Endometrium (tissue), 2 donors: ENCODE measurements around the gene SELENOM.

Experiments used
- FAIRE-seq: peaks from 2 replicates; lab custom pipeline; 2012; peaks lifted over from hg19 to GRCh38; lab: Jason Lieb, UNC
- donor health status: control.
- donor health status: control.

The SELENOM gene

DNA sequence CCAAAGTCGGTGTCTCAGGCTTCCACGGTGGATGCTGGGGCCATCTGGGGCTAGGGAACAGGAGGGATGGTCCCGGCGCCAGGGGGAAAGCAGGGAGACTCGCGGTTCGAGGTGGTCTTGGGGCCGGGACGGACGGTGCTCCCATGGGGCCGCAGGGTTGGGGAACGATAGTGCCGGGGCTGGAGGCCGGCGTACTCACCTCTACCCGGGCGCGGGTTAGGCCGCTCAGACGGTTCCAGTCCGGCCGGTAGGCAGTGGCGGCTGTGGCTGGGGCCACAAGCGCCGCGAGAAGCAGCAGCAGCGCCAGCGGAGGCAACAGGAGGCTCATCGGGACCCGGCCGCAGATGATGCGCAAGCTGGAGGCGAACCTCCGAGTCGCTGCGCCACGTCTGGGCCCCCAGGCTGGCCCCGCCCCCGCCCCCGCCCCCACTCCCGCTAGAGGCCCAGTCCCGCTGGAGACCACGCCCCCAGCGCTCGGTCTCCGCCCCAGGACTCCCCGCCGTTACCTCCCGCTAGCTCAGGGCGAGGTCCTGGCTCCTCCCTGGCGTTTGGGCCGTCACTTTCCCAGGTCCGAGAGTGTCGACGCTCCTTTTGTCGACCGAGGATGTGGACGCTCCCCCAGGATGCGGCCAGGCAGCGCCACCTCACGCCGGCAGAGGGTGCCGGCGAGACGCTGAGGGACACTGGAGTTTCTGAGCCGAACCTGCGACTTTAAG lies at the start of gene SELENOM:
Gene SELENOM, minus strand, starts transcription at position 391 of the 716 bp plus-strand sequence. Its CDS starts 63 bp downstream, at position 328.
- peak; percentile 97 for FAIRE-seq

- peak; percentile 55 for FAIRE-seq
Measured at GRCh38 chr22:31155422-31155821, 48.1 kb upstream of the SELENOM start.

DNA sequence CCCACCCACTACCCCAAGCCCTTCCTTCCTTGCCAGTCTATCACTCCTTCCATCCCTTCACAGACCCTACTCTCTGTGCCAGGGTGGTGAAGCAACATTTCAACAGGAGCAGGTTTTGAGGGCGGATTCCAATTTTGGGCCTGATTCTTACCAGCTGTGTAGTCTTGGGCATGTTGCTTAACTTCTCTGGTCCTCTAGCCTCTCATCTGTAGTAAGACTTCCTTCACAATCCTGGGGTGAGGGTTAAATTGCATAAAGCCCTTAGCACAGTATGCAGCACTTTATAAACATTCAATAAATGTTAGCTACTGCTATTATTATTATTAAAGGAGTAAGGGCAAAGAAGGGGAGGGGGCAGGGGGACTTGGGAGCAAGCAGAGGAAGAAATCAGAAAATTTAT lies 47.6 kb upstream of the SELENOM start:
- no peak for FAIRE-seq

DNA sequence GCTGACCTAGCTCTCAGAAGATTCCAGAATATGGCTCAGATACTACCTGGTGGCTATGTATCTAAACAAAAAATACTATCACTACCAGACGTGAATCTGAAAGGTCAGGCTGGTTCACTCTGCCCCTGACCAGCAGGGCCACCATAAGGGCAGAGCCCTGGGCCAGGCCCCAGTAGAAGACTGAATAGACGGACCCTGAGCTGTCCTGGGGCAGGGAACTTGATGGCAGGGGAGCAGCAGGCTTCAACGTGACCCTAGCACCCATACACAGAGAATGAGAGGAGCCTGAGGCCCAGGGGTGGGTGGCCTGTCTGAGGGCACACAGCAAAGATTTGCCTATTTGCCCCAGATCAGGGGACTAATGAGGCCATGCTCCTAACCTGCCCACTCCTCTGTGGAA lies 46.0 kb upstream of the SELENOM start:
- no peak for FAIRE-seq

DNA sequence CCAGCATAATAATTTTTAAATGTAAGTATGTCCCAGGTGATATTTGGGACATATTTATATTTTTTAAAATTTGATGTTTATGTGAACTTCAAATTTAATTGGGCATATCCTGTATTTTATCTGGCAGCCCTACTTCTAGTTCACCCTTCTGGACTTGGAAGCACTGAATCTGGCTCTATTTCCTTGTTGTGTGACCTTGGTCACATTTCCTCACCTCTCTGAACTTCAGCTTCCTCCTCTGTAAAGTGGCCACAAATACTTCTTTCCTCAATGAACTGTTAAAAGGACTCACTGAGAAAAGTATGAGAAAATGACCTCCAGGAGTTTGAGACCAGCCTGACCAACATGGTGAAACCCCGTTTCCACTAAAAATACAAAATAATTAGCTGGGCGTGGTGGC lies 44.5 kb upstream of the SELENOM start:
- FAIRE-seq, result no peak

- no peak for FAIRE-seq
Measured at GRCh38 chr22:31150615-31151014, 43.2 kb upstream of the SELENOM start.

DNA sequence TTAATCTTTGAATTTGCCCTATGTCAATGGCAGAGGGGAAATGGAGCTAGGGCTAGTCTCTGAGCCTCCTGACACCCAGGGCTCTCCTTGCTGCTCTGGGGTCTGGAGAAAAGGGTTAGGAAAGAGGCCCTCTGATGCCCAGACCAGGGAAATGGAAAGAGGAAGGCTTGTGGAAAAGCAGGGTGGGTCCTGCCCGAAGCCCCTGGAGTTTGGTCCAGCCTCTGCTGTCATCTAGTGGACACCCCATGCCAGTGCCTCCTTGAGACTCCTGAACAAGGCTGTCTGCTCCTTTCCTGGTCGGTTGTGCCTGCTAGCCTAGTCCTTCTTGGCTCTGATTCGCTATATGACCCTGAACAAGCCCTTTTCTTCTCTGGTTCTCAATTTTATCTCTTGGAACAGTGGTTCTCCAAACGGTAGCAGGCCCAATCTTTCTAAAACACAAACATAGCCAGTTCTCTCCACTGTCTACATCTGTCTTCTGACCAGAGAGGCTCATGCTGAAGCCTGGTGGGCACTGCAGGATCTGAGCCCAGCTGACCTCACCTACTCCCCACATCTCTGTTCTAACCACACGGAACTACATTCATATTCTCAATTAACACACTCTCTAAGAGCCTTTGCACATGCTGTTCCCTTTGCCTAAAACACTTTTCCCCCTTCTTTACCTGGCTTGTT lies 41.7 kb upstream of the SELENOM start:
- no peak for FAIRE-seq

DNA sequence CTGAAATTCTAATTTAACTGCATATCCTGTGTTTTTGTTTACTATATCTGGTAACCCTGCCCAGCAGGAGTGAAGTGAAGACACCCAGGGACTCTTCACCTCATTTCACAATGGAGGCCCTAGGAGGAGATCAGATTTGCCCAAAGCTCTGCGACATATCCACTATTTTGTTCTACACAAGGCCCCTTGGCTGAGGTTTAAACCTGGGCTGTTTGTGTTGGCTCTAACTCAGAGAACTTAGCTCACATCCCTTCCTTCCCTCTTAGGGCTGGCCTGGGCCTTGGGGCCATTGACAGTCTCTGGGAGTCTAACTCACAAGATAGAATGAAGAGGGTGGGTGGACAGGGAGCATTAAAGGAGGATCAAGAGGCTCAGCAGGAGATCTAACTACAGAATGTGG lies 41.1 kb upstream of the SELENOM start:
- FAIRE-seq, result no peak

DNA sequence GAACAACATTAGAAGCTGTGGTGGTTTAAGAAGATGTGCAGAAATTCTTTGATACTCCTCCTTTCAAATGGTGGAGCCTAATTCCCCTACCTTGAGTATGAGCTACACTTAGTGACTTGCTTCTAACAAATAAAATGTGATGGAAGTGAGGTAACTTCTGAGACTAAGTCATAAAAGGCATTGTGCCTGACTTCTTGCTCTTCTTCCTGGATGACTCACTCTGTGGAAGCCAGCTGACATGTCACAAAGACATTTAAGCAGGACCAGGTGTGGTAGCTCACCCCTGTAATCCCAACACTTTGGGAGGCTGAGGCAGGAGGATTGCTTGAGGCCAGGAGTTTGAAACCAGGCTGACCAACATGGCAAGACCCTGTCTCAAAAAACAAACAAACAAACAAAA lies 36.9 kb upstream of the SELENOM start:
- no peak for FAIRE-seq

DNA sequence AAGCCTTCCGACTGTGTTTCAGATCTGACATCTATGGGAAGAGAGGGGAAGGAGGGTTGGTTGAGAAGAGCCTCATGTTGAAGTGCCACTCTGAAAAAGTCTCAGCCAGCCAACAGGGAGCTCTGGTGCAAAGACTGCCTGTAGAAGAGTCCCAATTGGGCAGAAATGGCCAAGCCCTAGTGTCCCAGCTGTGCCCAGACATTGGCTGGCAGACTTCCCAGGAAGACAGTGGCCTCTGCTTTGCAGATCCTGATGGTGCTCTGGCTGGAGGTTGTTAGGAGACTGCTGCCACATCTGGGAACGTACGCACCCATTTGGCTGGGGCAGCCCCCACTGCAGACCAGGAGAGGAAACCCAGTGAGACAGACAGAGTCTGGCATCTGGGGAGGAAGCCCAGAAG lies 36.2 kb upstream of the SELENOM start:
- no peak for FAIRE-seq

DNA sequence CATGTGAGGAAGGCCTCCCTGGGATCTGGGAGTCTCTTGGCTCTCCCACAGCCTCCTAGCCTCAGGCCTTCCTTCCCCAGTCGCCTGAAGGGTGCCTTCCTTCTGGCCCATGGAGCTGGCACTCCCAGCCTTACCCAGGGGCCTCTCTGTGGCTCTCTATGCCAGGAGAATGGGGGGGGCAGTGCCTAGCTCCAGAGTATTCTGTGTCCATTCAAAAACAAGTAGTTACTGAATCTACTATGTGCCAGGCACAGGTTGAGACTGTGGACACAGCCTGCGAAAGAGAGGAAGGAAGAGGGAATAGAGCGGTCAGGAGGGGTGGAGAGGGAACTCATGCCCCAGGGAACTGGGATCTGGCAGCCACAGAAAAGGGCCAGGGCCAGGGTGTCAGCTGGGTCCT lies 35.7 kb upstream of the SELENOM start:
- no peak for FAIRE-seq

GRCh38 chr22:31142285-31142684 lies 34.9 kb upstream of the SELENOM start:
- FAIRE-seq, result no peak

- FAIRE-seq, result no peak
Measured at GRCh38 chr22:31141551-31141950, 34.2 kb upstream of the SELENOM start.

- FAIRE-seq, result no peak
Measured at GRCh38 chr22:31140746-31141145, 33.4 kb upstream of the SELENOM start.

DNA sequence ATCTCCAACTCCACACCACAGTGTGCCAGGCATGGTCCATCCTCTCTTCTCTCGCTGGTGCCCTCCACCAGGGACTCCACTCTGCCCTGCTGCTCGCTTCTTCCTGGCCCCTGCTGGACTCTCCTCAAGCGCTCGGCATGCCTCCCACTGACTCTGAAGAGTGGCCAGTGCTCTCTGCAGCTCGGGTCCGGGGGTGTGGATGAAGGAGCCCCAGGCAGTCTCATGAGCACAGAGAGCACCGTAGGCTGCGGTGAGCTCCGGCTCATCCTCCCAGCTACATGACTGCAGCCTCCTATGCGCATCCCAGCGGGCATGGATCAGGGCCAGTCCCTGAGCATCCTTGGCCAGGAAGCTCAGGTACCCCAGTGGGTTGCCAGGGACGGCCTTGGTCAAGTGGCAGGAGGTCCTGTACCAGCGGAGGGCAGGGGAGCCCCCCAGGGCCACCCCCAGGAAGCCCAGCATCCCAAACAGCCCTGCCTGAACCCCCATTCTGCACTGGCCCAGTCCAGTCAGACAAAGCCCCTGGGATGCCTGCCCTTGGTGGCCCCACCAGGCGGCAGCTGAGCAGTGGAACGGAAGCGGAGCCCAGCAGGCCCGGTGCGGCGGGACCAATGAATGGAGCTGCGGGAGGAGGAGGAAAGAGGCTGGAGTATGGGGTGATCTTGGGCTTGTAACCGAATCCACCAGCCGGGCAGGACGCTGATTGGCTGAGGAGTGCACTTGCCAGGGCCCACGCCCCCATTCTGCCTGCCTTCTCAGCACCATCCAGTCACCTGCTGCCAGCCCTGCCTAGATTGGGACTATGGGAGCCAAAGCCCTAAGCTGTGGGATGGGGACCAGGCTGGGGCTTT lies 32.7 kb upstream of the SELENOM start, which contains the start of gene PLA2G3:
Gene PLA2G3, minus strand, starts transcription at position 643 of the 851 bp plus-strand sequence. Its CDS starts 154 bp downstream, at position 489.
- FAIRE-seq, result no peak

DNA sequence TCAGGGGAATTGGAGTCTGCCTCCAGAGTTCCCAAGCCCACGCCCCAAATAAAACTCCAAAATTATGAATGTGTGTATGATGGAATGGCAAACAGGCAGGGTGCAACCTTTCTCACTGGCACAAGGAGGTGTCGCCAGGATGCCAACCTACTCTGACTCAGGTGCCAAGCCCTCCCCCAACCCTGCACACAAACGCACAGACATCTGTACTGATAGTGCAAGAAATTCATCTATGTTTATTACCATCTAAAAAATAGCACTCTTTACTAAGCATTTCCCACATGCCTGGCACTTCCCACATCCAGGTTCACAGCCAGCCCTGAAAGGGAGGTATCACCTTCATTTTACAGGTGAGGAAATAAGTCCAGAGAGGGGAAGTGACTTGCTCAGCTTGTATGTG lies 31.7 kb upstream of the SELENOM start:
- FAIRE-seq, result no peak

- no peak for FAIRE-seq
Measured at GRCh38 chr22:31138126-31138525, 30.8 kb upstream of the SELENOM start.

GRCh38 chr22:31137721-31138120 lies 30.4 kb upstream of the SELENOM start:
- no peak for FAIRE-seq

- no peak for FAIRE-seq
Measured at GRCh38 chr22:31136711-31137110, 29.3 kb upstream of the SELENOM start.

- no peak for FAIRE-seq
Measured at GRCh38 chr22:31136155-31136554, 28.8 kb upstream of the SELENOM start.

DNA sequence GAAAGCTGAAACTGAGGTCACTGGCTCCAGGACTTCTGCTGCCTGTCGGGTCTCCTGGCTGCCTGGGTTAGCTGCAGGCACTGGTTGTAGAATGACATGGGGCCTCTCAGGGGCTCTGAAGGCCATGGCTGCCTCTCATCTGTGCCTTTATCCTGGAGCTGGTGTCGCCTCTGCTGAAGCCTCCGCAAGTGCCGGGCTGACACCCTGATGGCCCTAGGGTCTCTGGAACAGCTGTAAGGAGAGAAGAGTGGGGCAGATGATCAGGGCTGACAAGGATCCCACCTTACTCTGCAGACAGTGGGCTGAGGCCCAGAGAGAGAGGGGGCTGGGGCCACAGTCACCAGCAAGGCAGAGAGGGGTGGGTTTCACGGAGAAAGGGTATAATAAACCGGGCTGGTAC lies 28.3 kb upstream of the SELENOM start:
- no peak for FAIRE-seq

DNA sequence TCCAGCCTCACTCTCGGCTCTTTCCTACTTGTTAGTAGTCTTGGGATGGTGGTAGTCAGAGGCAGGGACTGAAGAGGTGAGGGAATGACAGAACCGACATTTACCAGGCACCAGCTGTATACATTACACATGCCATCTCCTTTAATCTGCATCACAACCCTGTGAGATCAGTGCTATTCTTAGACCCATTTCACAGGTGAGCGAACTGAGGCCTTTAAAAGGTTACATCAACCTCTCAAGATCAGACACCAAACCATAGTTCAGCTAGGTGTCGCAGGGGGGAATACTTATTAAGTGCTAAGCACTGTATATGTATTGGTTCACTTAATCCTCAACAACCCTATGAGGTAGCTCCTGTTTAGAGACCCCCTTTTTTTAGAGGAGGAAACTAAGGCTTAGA lies 27.3 kb upstream of the SELENOM start:
- no peak for FAIRE-seq

DNA sequence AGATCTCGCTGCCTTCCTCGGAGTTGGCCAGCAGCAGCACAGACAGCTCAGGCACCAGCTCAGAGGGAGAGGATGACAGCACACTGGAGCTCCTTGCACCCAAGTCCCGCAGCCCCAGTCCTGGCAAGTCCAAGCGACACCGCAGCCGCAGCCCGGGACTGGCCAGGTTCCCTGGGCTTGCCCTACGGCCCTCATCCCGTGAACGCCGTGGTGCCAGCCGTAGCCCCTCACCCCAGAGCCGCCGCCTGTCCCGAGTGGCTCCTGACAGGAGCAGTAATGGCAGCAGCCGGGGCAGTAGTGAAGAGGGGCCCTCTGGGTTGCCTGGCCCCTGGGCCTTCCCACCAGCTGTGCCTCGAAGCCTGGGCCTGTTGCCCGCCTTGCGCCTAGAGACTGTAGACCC lies 26.5 kb upstream of the SELENOM start:
- no peak for FAIRE-seq
